B cell (primary cell): ENCODE measurements around the gene MESP1.

ENCODE experiments used
- EZH2 ChIP-seq: IDR thresholded peaks from 2 replicates; pipeline ENCODE4 v1.6.1; 2012; ENCODE audit warnings: borderline replicate concordance, low read depth, mild to moderate bottlenecking, moderate library complexity, low read length; ENCODE audit not compliant: insufficient read depth, poor library complexity, severe bottlenecking
- TF ChIP-seq, protein P1 (sequence below): fragments of 200-600 bp; IDR thresholded peaks from one replicate; pipeline ENCODE4 v1.8.0; 2022; ENCODE audit warnings: antibody characterized with exemption, mild to moderate bottlenecking

DNA sequence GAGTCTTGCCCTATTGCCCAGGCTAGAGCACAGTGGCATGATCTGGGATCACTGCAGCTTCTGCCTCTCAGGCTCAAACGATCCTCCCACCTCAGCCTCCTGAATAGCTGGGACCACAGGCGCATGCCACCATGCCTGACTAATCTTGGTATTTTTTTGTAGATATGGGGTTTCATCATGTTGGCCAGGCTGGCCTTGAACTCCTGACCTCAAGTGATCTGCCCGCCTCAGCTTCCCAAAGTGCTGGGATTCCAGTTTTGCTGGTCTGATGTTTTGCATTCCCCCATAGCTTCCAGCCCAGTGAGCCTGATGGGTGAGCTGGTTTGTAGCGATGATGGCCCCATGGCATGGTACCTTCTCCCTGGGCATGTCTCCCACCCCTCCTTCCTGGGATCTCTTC, 4.7 kb upstream of the MESP1 start:
- TF ChIP-seq, protein P1, sequence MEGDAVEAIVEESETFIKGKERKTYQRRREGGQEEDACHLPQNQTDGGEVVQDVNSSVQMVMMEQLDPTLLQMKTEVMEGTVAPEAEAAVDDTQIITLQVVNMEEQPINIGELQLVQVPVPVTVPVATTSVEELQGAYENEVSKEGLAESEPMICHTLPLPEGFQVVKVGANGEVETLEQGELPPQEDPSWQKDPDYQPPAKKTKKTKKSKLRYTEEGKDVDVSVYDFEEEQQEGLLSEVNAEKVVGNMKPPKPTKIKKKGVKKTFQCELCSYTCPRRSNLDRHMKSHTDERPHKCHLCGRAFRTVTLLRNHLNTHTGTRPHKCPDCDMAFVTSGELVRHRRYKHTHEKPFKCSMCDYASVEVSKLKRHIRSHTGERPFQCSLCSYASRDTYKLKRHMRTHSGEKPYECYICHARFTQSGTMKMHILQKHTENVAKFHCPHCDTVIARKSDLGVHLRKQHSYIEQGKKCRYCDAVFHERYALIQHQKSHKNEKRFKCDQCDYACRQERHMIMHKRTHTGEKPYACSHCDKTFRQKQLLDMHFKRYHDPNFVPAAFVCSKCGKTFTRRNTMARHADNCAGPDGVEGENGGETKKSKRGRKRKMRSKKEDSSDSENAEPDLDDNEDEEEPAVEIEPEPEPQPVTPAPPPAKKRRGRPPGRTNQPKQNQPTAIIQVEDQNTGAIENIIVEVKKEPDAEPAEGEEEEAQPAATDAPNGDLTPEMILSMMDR, result no peak
- no peak for TF ChIP-seq EZH2
